Duodenal mucosa (tissue), 2 donors: ENCODE results near the gene CCDC174.

Experiments
- H3K27ac ChIP-seq: one replicate; pipeline ENCODE4 v1.7.0; 2013; ENCODE audit warnings: low read depth, low read length
- H3K27me3 ChIP-seq, 2 donors: one replicate each; pipeline ENCODE4 v1.7.0; 2013; ENCODE audit warnings: low read length in 2 of 2, control low read depth in 1 of 2; ENCODE audit not compliant: insufficient read depth in 2 of 2, control insufficient read depth in 1 of 2
- H3K36me3 ChIP-seq, 2 donors: one replicate each; pipeline ENCODE4 v1.7.0; 2013; ENCODE audit warnings: low read length in 2 of 2, control low read depth in 1 of 2; ENCODE audit not compliant: insufficient read depth in 2 of 2, control insufficient read depth in 1 of 2
- H3K4me1 ChIP-seq, 2 donors: one replicate each; pipeline ENCODE4 v1.7.0; 2013; ENCODE audit warnings: low read length in 2 of 2, control low read depth in 1 of 2; ENCODE audit not compliant: insufficient read depth in 2 of 2, control insufficient read depth in 1 of 2
- H3K4me3 ChIP-seq, 2 donors: one replicate each; pipeline ENCODE4 v1.7.0; 2013; ENCODE audit warnings: low read length in 2 of 2, low read depth in 1 of 2
- H3K9ac ChIP-seq, 2 donors: one replicate each; pipeline ENCODE4 v1.7.0; 2013; ENCODE audit warnings: low read length in 2 of 2, low read depth in 1 of 2
- H3K9me3 ChIP-seq, 2 donors: one replicate each; pipeline ENCODE4 v1.7.0; 2013; ENCODE audit warnings: low read length in 2 of 2, control low read depth in 1 of 2; ENCODE audit not compliant: control insufficient read depth in 1 of 2

CCDC174 gene

DNA sequence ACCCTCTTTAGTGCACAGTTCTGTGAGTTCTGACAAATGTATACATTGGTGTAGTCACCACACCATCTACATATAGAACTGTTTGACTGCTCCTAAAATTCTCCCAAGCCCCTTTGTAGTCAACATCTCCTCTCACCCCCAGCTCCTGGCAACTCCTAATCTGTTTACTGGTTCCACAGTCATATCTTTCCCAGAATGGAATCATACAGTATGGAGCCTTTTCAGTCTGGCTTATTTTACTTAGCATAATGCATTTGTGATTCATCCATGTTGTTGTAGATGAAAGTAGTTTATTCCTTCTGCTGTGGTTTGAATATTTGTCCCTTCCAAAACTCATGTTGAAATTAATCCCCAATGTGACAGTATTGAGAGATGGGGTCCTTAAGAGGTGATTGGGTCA, 41.6 kb upstream of the CCDC174 start:
- no peaks in the 10 kb centered on the region for H3K4me1 ChIP-seq
- no peak overlapping the region for H3K27ac ChIP-seq
- H3K9ac ChIP-seq = no peak overlapping the region
- no peaks in the 10 kb centered on the region for H3K36me3 ChIP-seq
- H3K4me3 ChIP-seq = no peak overlapping the region
- no peaks in the 10 kb centered on the region for H3K9me3 ChIP-seq
- peaks cover 5% of the 10 kb centered on the region in 2 donors for H3K27me3 ChIP-seq

DNA sequence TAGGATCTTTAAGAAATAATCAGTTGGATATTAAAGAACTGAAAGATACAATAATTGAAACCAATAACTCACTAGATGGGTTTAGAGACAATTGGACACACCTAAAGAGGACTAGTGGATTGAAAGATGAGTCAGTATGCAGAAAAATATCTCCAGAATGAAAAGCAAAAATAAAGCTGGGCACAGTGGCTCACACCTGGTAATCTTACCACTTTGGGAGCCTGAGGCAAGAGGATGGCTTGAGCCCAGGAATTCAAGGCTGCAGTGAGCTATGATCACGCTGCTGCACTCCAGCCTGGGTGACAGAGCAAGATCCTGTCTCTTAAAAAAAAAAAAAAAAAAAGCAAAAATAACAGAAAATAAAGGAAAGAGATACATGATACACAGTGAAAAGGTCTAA, 37.4 kb upstream of the CCDC174 start:
- Histone ChIP-seq H3K4me1 (no peaks in the 10 kb centered on the region), H3K9ac (no peak overlapping the region), H3K36me3 (no peaks in the 10 kb centered on the region), H3K9me3 (no peaks in the 10 kb centered on the region), H3K27ac (no peak overlapping the region), H3K27me3 (peaks cover 0 to 5% of the 10 kb centered on the region in 2 donors), H3K4me3 (no peak overlapping the region)

DNA sequence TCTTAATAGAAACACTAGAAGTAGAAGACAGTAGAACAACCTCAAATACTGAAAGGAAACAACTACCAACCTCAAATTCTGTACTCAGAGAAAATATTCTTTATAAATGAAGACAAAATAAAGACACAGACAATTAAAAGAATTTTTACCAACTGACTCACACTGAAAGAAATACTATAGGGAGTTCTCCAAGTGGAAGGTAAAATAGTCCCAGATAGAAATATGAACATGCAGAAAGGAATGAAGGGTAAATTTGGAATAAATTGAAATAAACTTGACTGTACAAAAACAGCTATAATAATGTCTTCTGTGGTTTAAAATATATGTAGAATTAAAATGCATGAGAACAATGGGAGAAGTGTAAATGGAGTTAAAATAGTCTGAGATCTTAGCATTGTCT, 36.7 kb upstream of the CCDC174 start:
- H3K4me1 ChIP-seq = no peaks in the 10 kb centered on the region
- no peaks in the 10 kb centered on the region for H3K9me3 ChIP-seq
- H3K36me3 ChIP-seq = no peaks in the 10 kb centered on the region
- peaks cover 0 to 5% of the 10 kb centered on the region in 2 donors for H3K27me3 ChIP-seq
- H3K27ac ChIP-seq = no peak overlapping the region
- H3K4me3 ChIP-seq = no peak overlapping the region
- no peak overlapping the region for H3K9ac ChIP-seq

DNA sequence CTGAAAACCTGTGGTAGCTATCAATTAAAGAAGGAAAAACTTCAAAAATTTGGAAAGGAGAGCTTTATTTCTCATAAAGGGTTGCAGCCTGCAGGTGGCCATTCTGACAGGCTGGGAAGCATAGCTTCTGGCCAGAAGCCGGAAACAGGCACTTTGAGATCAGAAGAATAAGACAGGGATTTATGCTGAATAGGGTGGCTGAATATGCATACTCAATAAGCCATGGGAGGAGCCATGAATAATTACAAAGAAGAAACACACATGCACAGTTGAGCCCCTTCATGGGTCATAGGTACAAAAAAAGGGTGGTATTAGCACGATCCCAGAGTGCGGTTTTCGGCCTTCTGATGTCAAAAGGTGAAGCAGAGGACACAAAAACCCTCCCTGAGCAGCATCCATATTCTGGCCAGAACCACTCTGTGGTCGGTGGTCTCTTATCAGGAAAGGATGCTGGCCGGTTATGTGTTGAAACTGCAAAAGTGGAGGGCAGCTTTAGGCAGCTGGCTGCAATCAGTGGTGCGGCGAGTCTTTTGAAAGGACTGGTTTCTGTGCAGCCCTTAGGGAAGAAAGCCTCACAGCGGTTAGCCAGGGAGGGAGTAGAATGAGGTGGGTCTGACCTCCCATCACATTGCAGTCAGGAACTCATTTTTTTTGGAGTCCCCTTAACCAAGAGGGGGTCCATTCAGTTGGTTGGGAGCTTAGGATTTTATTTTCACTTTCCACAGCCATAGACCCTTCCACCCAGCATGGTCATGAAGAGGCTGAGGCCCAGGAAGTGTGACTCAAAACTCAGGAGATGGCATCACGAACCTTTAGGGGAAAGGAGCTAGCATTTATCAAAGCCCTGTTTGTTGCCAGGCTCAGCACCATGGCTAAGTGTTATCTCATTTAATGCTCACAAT, 34.7 kb upstream of the CCDC174 start:
- no peak overlapping the region for H3K9ac ChIP-seq
- peaks cover 0 to 5% of the 10 kb centered on the region in 2 donors for H3K27me3 ChIP-seq
- no peaks in the 10 kb centered on the region for H3K36me3 ChIP-seq
- H3K27ac ChIP-seq = no peak overlapping the region
- no peaks in the 10 kb centered on the region for H3K4me1 ChIP-seq
- H3K9me3 ChIP-seq = no peaks in the 10 kb centered on the region
- H3K4me3 ChIP-seq = no peak overlapping the region

DNA sequence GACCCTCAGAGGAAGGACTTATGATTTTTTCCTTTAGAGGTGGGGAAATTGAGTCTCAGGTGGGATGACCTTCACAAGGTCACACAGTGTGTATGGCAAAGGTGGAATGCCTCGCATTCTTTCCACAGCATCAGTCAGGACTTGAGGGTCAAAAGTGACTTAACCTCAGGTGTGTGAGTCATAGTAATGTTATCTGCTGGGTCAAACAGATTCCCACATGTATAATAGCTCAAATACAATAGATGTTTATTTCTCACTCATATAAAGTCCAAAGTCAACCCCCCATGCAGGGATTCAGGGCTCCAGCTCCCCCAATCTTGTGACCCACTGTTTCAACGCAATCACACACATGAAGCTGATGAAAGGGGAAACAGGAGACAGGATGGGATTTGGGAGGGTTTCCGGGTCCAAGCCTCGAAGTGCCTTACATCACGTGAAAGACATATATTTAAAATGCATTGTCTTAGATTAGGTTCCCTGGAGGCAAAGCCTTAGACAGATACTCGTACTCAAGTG, 34.0 kb upstream of the CCDC174 start:
- no peaks in the 10 kb centered on the region for H3K4me1 ChIP-seq
- H3K27ac ChIP-seq = no peak overlapping the region
- no peaks in the 10 kb centered on the region for H3K27me3 ChIP-seq
- no peaks in the 10 kb centered on the region for H3K36me3 ChIP-seq
- no peak overlapping the region for H3K9ac ChIP-seq
- no peak overlapping the region for H3K4me3 ChIP-seq
- H3K9me3 ChIP-seq = no peaks in the 10 kb centered on the region

DNA sequence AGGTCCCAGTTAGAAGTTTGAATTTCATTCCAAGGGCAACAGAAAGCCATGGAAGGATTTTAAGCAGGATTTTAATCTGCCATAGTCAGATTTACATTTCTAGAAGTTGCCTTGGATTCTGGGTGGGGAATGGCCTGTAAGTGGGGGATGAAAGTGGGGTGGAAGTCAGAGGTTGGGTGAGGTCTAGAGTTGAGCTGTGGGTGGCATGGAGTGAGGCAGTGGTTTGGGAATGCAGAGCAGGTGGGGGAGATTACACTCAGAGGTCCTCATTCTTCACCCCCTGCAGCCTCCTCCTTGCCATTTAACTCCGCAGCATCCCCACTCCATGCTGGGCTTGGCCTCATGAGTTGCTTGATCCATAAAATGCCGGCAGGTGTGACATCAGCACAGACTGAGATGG, 32.0 kb upstream of the CCDC174 start:
- Histone ChIP-seq H3K4me1 (no peaks in the 10 kb centered on the region), H3K36me3 (no peaks in the 10 kb centered on the region), H3K9ac (no peak overlapping the region), H3K4me3 (no peak overlapping the region), H3K27me3 (no peaks in the 10 kb centered on the region), H3K9me3 (no peaks in the 10 kb centered on the region), H3K27ac (no peak overlapping the region)

DNA sequence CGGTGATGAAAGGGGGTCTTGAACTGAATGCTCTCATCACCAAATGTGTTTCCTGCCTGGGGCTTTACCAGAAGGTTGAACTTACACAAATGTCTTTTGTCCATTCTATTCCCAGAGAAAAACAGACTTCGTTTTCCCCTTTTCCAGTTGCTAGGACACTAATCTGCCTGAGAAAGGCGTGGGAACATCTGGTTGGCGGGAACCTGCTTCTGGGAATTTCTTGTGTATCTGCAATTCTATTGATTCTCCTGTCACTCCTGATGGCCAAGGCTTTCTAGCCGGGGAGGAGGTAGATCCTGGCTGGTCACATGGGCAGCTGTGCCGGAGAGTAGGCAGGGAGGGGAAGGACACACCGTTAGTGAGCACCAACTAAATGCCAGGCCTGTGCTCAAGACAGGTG, 31.1 kb upstream of the CCDC174 start:
- no peak overlapping the region for H3K4me3 ChIP-seq
- no peak overlapping the region for H3K27ac ChIP-seq
- no peaks in the 10 kb centered on the region for H3K27me3 ChIP-seq
- no peaks in the 10 kb centered on the region for H3K36me3 ChIP-seq
- no peaks in the 10 kb centered on the region for H3K4me1 ChIP-seq
- no peaks in the 10 kb centered on the region for H3K9me3 ChIP-seq
- H3K9ac ChIP-seq = no peak overlapping the region

DNA sequence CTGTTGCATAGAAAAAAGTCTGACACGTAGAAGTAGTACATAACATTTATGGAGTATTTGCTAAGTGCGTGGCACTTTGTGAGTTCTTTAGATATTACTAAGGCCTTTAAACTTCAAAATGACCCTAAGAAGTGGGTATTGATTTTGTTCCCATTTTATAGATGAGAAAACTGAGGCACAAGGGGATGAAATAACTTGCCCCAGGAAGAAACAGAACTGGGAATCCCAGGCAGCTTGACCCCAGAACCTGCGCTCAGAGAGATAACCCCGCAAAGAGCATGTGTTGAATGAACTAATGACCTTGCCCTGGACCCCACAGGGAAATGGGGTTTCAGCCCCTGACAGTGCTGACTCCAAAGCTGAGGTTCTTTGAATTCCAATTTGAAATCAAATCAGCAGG, 30.5 kb upstream of the CCDC174 start:
- Histone ChIP-seq H3K27ac (no peak overlapping the region), H3K27me3 (no peaks in the 10 kb centered on the region), H3K4me3 (no peak overlapping the region), H3K36me3 (no peaks in the 10 kb centered on the region), H3K9ac (no peak overlapping the region), H3K4me1 (no peaks in the 10 kb centered on the region), H3K9me3 (no peaks in the 10 kb centered on the region)

DNA sequence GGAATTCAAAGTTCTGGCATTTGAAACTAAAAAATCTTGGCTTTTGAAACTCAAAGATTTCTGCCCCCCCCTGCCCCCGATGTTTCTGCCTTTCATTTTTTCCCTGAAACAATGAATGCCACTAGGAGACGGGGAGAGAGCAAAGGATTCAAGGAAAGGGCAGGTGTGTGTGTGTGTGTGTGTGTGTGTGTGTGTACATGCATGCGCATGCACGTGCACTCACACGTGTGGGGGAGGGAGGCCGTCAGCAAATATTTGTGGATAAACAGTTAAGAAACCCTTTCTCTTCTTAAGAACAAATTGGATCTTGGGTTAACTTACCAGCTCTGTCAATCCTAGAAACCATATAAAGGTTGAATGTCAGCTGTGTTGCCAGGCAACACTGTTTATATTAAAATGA, 29.2 kb upstream of the CCDC174 start:
- Histone ChIP-seq H3K4me1 (no peaks in the 10 kb centered on the region), H3K9me3 (no peaks in the 10 kb centered on the region), H3K36me3 (no peaks in the 10 kb centered on the region), H3K27me3 (no peaks in the 10 kb centered on the region), H3K4me3 (no peak overlapping the region), H3K9ac (no peak overlapping the region), H3K27ac (no peak overlapping the region)

DNA sequence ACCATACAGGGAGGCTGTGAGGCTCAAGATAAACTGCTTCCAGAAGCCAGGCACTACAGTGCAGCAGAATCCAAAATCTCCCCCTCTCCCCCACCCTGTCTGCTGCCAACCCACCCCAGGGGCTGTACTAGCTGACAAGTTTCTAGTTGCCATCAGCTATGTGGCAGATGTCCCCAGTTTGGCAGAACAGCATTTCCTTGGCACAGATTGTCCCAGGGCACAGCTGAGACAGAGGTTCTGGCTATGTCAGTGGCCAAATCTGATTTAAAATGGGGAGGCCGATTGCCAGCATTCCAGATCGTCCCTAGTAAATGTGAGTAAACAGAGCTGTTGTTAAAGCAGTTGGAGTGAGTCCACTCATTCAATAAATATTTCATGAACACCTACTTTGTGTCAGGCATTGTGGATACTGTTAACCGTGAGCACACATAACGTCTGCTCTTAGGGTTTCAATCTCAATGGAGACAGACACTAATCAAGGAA, 28.0 kb upstream of the CCDC174 start:
- Histone ChIP-seq H3K9ac (no peak overlapping the region), H3K9me3 (no peaks in the 10 kb centered on the region), H3K36me3 (no peaks in the 10 kb centered on the region), H3K4me1 (no peaks in the 10 kb centered on the region), H3K27ac (no peak overlapping the region), H3K27me3 (no peaks in the 10 kb centered on the region), H3K4me3 (no peak overlapping the region)
